HG03342 (cell line): ENCODE data around the gene DCTN5.
"Not testable (repeated sequence)": the region's sequence is repeated elsewhere in the genome, so short reads cannot be mapped to it uniquely, and the experiment has no call there.

Experiments
- ATAC-seq: cut with Tn5 transposase; IDR thresholded peaks from one replicate; pipeline ENCODE4 v1.9.1; 2021; ENCODE audit warnings: mild to moderate bottlenecking, moderate library complexity; ENCODE audit not compliant: unreplicated experiment

DCTN5 gene

DNA sequence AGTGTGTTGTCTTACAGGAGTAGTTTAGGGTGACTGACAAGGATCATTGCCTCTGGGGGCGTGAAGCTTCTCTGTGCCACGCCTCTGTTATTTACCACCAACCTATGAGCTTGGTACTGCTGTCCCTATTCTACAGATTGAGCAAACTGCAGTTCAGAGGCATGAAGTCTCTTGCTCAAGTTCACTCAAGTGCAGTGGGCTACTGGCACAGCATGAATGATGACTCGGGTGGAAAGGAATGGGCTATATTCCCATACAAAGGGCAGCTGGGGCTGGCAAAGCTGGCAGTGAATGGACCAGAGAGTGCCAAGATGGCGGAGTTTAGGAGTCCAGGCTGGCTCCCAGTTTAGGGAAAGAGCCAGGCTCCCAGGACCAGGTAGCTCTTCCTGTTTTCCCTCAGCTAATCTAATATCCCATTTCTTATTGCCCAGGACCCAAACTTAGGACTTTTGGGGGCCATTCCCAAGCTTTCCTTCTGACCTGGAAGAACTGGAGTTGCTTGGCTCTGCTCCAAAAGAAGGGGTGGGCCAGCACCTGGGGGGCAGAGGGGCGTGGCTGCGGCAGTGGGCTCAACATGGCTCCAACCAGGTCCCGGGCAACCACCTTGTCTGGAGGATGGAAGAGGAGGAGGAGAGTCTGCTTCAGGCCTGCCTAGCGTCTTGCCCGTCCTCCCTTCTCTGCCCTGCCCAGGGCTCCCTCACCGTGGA lies 50.4 kb downstream of the DCTN5 start:
- no peak for ATAC-seq

DNA sequence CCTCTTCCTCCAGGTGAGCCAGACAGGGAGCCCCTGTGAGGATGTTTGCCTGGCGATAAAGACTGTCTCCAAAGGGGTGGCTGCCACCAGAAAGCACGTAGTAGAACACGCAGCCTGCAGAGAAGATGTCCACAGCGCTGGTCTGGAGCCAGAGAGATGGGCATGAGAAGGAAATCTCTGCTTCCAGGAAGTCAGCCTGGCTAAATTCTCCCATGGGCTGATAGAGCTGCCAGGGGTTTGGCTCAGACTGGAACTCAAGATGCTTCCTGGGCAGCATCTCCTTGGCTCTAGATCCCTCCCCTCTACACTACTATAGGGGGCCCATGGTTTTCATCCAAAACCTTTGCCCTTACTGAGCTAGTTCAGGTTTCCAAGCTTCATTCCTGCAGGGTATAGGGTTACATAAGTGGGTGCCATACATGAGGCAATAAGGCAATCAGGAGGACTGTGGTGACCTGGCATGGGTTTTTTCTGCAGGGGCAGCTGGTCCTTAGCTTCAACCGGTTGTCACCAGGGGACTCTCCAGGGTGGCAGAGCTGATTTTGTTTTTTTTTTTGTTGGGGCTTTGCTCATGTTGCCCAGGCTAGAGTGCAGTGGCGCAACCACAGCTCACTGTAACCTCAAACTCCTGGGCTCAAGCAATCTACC lies 51.0 kb downstream of the DCTN5 start:
- no peak for ATAC-seq

DNA sequence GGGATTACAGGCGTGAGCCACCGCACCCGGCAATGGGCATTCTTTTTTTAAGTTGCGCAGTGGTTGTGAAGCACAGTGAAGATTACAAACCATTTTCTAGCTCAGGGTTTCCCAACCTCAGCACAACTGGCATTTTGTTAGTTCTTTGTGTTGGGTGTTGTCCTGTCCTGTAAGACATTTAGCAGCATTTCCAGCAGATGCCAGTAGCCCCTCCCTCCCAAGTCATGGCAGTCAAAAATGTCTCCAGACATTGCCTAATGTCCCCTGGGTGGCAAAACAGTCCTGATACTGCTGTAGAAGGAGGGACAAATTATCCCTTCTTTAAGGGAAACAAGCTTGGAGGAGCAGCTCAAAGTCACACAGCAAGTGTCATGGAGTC lies 53.0 kb downstream of the DCTN5 start:
- ATAC-seq: no peak

DNA sequence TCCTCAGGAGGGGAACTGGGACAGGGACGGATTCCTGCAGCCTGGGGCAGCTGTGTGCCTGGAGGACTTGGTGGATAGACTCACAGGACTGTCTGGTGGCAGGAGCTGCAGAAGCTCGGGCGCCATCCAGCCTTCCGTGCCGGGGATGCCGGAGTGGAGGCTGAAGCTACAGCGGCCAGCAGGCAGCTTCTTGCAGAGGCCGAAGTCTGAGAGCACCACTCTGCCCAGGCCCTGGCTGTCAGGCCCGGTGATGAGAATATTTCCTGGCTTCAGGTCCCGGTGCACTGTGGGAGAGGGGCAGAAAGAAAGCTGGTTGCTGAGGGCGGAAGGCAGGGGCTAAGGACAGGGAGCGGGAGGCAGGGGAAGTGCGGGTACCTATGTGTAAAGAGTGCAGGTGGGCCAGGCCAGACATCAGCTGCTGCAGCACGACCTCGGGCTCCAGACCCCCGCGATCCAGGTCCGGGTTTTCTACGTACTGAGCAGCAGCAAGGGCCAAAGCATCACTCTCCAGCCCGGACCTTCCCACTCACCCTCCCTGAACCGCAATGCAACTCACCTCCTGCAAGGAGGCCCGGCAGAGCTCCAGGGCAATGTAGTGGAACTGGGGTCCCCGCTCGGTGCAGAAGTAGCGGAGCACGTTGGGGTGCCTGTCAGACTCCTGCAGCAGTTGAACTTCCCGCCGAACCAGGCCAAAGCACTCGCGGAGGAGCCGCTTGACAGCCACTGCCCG lies 53.5 kb downstream of the DCTN5 start:
- ATAC-seq: no peak

DNA sequence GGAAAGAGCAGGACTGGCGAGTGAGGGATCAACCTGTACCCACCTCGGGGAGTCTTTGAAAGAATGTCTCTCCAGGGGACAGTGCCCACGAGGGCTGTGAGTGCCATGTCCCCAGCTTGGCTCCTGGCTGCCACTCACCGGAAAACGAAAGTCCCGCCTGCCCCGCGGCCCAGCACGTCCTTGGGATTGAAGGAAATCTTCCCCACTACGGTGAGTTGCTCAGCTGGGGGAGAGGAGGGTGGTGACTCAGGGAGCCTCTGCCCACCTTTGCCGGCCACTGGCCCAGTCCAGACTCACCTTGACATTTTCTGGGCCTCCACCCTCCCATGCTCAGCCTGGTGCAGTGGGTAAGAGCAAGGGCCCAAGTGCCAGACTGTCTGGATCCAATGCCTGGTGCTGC lies 54.5 kb downstream of the DCTN5 start:
- ATAC-seq: no peak

DNA sequence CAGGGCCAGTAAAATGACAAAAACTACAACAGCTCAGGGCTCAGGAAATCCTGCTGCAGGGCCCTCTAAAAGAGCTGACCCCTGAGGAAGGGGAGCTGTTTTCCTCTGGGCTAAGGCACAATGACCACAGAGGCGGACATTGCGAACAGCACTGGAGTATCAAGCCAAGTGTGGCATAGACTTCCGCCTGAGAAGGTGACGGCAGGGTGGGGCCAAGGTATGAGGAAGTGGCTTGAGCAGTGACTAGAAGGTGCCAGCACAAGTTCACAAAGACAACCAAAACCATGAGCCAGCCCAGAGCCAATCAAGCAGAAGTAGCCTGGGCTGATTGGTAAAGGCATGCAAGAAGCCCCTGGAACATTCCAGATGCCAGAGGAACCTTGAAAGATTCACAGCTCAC lies 57.8 kb downstream of the DCTN5 start:
- no peak for ATAC-seq

DNA sequence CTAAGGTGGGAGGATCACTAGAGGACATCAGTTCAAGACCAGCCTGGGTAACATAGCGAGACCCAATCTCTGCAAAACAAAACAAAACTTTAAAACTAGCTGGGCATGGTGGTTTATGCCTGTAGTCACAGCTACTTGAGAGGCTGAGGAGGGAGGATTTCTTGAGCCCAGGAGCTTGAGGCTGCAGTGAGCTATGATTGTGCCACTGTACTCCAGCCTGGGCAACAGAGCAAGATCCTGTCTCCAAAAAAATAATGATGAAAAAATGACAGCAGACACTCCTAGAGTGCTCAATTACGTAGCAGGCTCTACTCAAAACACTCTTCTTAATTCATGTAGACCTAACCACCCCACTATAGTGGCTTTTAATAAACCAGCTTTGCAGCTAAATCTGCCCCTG lies 58.8 kb downstream of the DCTN5 start:
- no peak for ATAC-seq

DNA sequence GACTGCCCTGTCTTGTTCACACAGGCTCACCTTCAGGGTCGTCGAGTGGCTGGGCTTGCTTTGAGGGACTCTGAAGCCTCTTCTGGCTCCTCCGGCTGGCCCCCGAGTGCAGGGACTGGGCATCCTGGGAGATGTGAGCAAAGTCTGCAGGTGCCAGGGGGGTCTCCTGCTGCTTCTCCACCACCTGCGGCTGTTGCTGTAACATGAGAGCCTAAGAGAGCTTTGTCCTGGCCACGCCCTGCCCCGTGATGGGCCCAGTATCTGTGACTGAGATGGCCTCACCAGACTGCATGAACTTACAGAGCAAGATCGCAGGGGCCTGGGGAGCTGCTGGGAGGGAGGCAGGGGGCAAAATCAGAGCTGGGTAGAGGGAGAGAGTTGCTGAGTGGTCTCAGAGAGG lies 59.2 kb downstream of the DCTN5 start:
- no peak for ATAC-seq

DNA sequence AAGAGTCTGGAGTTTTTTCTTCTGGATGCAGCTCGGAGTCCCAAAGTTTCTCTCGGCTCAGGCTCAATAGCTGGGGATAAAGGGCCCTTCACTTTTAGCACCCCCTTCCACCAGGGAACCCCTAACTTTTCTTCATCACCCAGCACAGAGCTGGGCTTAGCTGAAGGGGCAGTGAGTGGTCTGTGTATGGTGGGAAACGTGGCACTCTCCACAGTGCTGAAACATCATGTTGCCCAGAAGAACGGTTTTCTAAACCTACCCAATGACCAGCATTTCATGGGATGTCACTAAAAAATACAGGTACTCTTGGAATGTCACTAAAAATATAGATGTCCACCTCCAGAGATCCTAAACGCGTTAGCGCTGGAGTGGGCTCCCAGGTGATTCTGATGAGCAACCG lies 59.8 kb downstream of the DCTN5 start:
- ATAC-seq: no peak

DNA sequence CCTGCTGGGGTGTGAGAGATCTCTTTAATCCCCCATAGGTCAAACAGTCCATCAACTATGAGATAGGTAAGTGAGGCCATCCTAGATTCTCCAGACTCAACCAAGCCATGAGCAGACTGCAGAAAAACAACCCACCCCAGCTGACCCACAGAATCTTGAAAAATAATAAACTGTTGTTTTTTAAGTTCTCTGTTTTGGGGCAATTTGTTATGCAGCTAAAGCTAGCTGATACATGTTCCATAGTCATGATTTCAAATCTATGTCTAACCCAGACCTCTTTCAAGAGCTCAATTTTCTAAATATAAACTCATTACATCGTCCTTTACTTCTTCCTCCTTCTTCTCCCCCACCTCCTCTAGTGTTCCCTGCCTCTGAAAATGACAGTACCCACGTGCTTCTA lies 61.7 kb downstream of the DCTN5 start:
- no peak for ATAC-seq

DNA sequence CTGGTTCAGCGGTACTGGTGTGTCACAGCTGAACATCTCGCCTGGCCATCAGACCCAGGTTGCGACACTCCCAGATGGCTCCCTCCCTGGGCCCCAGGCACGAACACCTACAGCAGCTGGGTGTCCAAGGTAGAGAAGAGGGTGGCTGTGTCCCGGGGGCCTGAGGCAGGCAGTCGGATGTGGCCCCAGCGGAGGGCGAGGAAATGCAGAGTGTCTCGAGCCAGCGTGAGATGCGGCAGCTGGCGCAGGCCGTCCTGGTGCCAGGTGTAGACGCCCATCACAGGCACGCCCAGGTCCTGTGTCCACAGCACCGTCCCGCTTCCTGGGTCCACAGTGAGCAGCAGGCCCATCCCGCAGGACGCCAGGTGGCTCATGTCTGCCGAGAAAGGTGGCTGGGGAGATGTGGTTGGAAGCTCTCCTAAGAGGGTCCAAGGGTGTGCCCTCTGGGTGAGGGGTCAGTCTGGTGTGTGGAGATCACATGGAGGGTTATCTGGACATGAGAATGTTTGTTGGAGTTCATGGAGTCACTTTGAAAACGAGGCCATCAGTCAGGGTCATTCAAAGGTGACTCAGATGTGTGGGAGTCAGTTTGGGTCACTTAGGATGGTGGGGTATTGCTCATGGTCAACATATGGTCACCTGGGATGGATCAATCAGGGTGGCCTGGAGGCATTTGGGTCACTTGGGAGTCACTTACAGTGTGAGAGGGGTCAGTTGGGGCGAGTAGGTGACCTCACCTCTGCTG lies 63.7 kb downstream of the DCTN5 start:
- ATAC-seq: no peak

DNA sequence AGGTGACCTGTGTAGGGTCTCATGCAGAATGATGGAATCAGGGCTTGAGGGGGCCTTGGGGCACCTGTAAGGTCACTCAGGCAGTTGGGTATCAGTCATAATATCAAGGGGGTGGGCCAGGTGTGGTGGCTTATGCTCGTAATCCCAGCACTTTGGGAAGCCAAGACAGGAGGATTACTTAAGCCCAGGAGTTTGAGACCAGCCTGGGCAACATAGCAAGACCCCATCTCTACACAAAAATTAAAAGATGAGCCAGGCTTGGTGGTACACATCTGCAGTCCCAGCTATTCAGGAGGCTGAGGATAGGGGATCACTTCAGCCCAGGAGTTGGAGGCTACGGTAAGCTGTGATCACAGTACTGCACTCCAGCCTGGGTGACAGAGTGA lies 64.2 kb downstream of the DCTN5 start:
- ATAC-seq: no peak

DNA sequence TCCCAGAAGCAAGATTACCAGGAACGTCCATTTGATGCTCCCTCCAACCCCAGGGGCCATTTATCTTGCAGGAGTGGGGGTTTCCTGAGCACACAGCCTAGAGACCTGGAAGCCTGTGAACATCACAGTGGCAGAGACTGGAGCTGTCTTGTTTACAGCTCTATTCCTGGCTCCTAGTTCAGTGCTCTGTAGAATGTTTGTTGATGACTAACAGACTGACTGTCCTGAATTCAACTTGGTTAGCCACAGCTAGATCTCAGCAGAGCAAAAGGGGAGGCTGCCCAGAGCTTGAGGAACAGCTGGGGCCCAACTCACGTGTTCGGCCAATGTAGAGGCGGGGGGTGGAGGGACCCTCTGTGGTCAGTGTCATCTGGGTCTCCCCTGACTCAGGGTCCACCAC lies 65.2 kb downstream of the DCTN5 start:
- no peak for ATAC-seq

DNA sequence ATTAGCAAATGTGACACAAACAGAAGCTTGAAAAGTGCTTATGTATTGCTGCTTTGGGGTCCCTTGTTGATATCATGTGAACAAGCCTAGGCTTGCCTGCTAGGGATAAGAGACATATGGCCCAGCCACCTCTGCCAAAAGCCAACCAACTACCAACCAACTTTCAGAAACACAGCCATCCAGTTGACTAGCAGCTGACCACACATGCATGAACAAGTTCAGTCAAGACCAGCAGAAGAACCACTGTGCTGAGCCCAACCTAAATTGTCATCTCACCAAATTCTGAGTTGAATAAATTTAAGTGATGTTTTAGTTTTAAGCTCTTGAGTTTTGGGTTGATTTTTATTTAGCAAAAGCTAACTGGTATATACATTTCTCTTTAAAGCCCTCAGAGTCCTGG lies 68.3 kb downstream of the DCTN5 start:
- ATAC-seq: no peak

DNA sequence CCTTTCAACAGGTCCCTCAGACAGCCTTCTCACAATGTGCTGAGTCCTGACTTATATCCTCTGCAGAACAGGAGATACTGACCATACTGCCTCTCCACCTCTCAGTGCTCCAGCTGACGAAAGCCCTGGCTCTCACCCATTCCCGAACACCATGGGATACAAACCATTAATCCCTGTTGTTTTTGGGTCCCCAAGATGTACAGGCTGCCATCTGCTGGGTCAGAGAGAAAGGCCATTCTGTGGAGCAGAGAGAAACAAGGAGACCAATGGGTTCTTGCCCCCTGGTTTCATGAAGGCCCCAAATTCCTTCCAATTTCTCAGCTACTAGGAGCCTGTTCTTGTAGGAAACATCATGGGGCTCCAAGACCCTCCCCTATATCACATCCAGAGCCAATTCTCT lies 68.7 kb downstream of the DCTN5 start:
- no peak for ATAC-seq

DNA sequence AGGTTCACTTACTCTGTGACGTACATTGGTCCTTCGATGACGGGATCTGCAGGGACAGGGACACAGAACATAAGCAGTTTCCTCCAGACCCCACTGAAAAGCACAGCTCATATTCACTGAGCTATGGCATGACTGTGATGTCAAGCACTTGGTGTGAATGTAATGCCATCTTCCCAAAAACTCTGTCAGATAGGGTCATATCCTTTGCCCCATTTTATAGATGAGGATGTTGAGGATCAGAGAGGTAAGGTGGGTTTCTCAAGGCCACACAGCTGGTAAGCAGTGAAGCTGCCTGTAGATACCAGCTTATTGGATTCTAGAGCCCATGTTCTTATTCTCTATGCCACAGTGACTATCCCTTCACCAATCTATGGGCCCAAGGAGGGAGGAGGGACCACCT lies 69.2 kb downstream of the DCTN5 start:
- ATAC-seq: no peak

DNA sequence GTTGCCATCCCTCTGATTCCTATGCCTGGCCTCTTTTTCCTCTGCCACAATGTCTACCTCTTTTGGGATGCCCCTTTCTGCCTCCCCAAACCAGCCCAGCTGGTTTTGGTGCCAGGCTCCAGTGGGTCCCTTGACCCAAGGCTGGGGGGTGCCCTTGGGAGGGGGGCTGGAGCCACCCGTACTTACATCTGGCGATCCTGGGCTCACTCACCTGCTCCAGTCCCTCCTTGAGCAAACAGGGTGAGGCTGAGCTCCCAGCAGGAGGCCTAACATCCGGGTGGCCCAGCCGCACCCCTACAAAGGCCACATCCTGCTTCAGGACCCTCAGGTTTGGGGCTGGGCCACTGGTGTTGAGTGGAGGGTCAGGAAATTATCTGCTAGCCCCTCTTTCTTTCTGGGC lies 70.5 kb downstream of the DCTN5 start:
- ATAC-seq: no peak

DNA sequence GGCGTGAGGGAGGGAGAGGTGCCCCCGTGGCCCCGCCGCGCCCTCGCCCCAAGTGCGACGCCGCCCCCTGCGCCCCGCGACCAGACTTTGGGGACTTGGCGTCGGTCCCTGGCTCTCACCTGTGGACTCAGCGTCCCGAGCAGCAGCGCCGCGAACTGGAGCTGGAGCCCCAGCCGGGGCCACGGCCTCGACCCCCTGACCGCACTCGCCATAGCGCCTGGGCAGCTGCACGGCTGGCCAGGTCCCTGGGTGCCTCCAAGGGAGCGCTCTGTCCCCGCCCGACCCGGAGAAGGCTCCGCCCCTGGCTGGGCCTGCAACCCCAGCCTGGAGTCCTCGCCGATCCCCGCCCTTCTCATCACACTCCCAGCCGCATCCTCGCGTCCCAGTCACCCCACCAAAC lies 71.7 kb downstream of the DCTN5 start, which contains the start of gene ERN2:
Gene ERN2, minus strand, starts transcription at position 247 of the 400 bp plus-strand sequence. Its CDS starts 35 bp downstream, at position 212.
- ATAC-seq: no peak

DNA sequence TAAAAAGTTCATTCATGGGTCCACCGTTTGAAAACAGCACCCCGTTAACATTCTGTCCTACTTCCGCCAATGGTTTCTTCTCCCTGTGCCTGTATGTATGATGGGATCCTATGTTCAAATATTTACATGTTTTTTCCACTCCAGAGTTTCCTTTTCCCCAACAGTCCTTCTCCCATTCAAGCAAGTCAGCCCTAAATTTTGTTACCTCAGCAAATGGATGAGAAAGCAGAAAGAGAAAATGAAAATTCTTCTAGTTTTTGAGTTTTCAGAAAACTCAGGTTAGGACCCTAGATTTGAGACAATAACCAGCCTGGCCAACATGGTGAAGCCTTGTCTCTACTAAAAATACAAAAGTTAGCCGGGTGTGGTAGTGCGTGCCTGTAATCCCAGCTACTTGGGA lies 75.2 kb downstream of the DCTN5 start:
- ATAC-seq: no peak

DNA sequence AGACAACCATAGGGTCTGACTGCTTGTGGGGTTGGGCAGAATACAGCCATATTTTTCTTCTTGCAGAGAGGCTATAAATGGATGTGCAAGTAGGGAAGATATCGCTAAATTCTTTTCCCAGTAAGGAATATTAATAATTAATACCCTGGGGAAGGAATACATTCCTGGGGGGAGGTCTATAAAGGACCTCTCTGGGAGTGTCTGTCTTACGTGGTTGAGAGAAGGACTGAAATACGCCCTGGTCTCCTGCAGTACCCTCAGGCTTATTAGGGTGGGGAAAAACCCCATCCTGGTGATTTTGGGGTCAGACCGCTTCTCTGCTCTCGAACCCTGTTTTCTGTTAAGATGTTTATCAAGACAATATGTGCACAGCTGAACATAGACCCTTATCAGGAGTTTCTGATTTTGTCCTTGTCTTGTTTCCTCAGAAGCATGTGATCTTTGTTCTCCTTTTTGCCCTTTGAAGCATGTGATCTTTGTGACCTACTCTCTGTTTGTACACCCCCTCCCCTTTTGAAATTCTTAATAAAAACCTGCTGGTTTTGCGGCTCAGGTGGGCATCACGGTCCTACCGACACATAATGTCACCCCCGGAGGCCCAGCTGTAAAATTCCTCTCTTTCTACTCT lies 81.5 kb downstream of the DCTN5 start:
- not testable (repeated sequence) for ATAC-seq
